Activated CD4-positive, alpha-beta T cell treated with anti-CD3 and anti-CD28 coated beads, Interleukin-2, amount 50 U/mL, for 4 hours (primary cell): Measurements from ENCODE around the gene FAM24A.
"Not testable (repeated sequence)": the region's sequence is repeated elsewhere in the genome, so short reads cannot be mapped to it uniquely, and the experiment has no call there.

ENCODE experiments used
- DNase-seq, 2 experiments: peaks; one replicate each; pipeline ENCODE4 v3.0.0-alpha.2; 2020

Gene FAM24A

GRCh38 chr10:122910310-122910709 lies at the start of gene FAM24A:
Gene FAM24A, plus strand, starts transcription at chr10:122910610. Its CDS starts 1,025 bp downstream, at chr10:122911635.
- no peak for DNase-seq

DNA sequence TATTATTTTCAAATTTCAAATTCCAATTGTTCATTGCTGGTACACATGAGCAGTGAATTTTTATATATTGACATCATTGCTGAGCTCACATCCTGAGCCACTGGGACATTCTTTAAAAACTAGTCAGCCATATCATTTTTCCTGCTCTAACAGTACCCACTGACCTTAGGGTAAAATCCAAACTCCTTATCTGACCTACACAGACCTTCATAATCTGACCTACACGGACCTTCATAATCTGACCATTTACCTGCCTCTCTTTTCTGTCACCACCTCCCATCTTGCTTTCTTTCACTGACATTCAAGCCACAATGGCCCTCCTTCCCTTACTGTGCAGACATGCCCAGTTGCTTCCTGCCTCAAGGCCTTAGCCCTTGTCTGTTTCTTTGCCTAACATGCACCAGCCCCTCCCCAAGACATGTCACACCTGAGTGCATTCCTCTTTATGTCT lies 48.7 kb upstream of the FAM24A start:
- DNase-seq, result no peak

DNA sequence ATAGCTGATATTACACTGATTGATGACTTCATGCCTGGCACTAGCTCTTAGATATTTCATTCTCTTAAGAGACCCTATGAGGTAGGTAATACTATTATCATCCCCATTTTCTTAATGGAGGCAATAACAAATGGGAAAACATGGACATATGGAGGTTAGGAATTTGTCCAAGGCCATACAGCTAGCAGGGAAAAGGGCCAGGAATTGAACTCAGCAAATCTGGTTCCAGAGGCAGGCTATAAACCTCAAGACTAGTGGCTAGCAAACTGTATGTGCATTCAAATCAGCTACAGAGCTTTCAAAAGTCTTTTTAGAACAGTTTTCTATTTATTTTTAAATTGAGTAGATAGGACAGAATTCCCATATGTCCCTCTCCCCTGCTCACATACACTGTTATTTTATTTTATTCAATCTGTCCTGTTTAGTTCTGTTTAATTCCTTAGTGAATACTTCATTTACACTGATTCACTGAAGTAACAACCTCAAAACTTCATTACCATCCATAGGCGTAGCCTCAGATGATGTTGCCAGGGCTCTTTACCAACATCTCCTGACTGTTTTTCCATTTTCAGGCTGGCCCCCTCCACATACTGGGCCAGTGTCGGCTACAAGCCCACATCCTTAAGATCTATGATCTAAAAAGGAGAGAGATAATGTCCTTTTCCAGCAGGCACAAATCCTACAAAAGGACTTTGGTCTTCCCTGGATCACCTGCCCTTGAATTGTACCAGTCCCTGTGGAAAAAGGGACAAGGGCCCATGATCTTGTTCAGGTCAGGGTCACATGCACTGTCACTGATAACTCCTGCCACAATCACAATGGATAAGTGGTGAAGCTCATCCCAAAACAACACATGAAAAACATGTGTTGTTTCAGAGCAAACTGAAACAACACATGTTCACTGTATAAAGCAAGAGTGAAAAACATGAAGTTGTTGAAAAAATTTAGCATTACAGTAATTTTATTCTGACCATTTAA lies 46.9 kb upstream of the FAM24A start:
- no peak for DNase-seq

- no peak for DNase-seq
These were observed 46.2 kb upstream of the FAM24A start for GRCh38 chr10:122864194-122864592.

GRCh38 chr10:122864901-122865300 lies 45.5 kb upstream of the FAM24A start:
- no peak for DNase-seq

DNA sequence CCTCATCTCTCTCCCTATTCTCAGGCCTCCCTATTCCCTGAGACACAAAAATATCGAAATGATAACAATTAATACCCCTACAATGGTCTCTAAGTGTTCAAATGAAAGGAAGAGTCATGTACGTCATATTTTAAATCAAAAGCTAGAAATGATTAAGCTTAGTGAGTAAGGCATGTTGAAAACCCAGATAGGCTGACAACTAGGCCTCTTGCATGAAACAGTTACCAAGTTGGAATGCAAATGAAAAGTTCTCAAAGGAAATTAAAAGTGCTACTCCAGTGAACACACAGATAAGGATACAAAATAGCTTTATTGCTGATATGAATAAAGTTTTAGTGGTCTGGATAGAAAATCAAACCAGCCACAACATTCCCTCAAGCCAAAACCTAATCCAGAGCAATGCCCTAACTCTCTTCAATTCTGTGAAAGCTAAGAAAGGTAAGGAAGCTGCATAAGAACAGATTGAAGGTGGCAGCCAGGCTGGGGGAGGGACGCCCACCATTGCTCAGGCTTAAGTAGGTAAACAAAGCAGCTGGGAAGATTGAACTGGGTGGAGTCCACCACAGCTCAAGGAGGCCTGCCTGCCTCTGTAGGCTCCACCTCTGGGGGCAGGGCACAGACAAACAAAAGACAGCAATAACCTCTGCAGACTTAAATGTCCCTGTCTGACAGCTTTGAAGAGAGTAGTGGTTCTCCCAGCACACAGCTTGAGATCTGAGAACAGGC lies 43.5 kb upstream of the FAM24A start:
- not testable (repeated sequence) for DNase-seq

DNA sequence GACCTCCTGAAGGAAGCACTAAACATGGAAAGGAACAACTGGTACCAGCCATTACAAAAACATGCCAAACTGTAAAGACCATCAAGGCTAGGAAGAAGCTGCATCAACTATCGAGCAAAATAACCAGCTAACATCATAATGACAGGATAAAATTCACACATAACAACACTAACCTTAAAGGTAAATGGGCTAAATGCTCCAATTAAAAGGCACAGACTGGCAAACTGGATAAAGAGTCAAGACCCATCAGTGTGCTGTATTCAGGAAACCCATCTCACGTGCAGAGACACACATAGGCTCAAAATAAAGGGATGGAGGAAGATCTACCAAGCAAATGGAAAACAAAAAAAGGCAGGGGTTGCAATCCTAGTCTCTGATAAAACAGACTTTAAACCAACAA lies 41.6 kb upstream of the FAM24A start:
- not testable (repeated sequence) for DNase-seq

DNA sequence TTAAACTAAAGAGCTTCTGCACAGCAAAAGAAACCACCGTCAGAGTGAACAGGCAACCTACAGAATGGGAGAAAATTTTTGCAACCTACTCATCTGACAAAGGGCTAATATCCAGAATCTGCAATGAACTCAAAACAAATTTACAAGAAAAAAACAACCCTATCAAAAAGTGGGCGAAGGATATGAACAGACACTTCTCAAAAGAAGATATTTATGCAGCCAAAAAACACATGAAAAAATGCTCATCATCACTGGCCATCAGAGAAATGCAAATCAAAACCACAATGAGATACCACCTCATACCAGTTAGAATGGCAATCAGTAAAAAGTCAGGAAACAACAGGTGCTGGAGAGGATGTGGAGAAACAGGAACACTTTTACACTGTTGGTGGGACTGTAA lies 38.5 kb upstream of the FAM24A start:
- DNase-seq, result not testable (repeated sequence)

DNA sequence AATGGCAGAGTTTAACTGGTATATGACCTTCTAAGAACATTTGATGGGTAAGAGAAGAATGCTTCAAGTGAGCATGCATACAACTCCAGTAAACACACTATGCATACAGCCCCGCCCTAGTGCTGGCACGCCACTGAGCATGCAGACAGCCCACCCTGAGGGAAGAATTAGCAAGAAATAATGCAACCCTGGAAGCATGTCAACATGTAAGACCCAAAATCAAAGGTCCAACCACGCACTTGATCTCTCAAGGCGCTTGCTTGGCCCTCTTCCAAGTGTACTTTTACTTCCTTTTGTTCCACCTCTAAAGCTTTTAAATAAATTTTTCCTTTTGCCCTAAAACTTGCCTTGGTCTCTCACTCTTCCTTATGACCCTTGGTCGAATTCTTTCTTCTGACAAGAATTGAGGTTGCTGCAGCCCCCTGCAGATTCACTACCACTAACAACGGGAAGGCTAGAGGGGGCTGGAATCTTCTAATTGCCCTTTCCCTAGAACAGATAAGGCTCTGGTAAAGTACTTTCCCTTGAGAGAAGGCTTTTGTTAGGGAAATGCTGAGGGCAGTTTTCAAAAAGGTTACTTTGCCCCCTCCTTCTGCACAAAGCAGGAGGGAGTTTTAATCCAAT lies 34.5 kb upstream of the FAM24A start:
- no peak for DNase-seq

DNA sequence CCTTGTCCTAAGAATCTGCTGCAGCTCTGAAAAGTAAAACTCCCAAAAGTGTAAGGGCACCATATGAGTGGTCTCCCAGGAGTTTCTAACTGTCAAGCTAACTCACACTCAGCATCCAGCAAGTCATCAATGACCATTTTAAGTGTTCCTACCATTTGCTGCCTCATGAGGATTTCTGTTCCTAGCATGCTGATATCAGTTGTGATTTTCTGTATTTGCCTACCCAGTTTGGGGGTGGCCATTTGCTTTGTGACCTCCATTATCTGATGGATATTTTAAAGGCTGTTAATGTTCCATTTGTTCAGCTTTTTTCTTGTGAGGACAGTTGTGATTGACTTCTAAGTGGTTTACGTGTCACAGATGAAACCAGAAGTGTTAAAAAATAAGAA lies 33.9 kb upstream of the FAM24A start:
- DNase-seq, result no peak

GRCh38 chr10:122877264-122877663 lies 33.1 kb upstream of the FAM24A start:
- DNase-seq, result no peak

DNA sequence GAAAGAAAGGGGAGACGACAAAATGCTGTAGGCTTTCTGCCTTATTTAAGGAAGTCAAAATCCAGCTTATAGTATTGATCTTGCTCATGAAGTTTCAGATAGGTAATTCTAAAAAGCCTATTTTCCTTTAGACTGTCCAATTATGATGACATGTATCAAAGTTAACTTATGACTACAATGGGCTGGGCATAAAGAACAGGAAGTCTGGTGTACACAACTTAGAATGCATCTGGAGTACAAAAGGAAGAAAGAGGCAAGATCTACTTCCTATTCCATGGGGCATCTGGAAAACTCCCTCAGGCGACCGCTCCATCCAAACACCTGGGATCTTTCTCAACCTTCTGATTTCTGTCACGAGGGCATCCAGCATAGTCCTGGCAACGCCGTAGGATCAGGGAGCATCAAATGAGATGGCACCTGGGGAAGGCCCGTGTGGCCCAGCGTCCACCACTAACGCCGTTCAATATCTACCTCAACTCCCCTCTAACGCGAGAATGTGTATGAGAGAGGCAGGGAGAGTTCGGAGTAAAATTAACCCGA lies 31.5 kb upstream of the FAM24A start:
- no peak for DNase-seq

DNA sequence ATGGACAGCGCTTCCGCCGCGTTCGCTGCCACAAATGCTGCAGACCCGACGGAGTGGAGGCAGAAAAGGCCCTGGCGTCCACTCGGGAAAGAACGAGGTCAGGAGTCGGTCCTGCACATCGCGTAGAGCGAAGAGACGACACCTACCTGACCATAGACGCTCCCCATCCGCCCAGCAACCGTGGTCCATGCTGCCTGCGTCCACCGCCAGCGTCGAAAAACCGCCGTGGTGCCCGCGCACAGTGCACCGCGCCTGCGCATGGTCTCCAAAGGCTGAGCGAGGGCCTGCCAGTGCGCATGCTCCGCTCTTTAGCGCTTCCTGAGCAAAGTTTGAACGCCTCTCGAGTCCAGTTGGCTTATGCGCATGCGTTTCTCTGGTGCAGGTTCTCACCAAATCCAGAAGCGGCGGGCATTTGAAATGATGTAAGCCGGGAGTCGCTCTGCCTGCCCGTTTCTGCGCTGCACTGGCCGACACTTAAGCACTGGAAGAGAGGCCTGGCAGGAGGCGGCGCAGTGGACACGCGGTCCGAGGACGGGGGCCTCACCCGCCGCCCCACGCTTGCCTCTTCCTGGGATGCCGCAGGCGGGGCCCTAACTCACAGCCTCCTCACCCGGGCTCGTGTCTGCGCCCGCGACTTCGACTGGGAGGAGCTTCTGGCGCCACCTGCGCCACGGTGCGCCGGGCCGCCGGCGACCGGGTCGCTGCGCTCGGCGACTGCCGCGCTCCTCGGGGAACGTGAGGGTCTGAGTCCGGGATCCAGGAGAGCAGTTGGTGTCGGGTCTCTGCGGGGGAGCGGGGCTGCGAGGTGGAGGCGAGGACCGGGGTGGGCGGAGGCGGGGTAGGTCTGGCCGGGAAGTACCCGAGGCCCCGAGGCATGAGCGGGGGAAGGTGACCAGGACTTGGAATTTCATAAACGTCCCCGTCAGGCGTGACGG lies 30.8 kb upstream of the FAM24A start, which contains the start of gene FAM24B:
FAM24B (minus strand) TSS at position 243 of the 935 bp plus-strand sequence. CDS start 29,066 bp downstream, outside the sequence.
- DNase-seq, result peak; percentile 90 to 95

GRCh38 chr10:122882766-122883165 lies 27.6 kb upstream of the FAM24A start:
- no peak for DNase-seq

- no peak for DNase-seq
These were observed 26.2 kb upstream of the FAM24A start for GRCh38 chr10:122884166-122884565.

DNA sequence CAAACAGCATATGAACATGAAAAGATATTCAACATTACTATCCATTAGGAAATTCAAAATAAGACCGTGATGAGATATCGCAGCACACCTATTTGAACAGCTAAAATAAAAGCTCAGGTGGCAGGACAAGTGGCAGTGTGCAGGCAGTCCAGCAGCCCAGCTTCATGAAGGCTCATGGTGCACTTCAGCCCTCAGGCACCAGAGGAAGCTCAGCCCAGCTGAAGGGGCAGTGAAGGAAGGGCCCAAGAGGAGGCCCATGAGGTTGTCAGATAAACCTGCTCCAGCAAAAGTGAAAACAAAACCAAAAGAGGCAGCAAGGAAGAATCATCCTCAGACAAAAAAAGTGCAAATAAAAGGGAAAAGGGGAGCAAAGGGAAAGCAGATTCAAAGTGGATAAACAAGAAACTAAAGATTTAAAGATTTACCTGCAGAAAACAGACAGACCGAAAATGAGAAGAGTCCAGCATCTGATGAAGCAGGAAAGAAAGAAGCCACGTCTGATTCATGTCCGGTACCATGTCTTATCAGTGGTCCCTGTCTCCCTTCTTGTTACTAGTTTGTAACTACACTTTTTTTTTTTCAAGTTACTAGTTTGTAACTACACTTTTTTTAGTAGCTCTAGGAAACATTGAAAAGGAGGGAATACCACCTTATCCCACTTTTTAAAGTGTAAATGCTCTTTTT lies 16.0 kb upstream of the FAM24A start:
- no peak for DNase-seq

GRCh38 chr10:122903861-122904260 lies 6.5 kb upstream of the FAM24A start:
- not testable (repeated sequence) for DNase-seq

GRCh38 chr10:122911889-122912484 lies 1.6 kb downstream of the FAM24A start:
- peak; percentile 42 to 44 for DNase-seq

- DNase-seq, result no peak
These were observed 5.3 kb downstream of the FAM24A start for GRCh38 chr10:122915700-122916099.

GRCh38 chr10:122930140-122930539 lies 19.7 kb downstream of the FAM24A start:
- no peak for DNase-seq
